Measurements from ENCODE around the gene GRM6. TPM values are rescaled to one million over a fixed set of nuclear protein-coding genes. Genes with fewer than 3 reads are reported as not detected.

The GRM6 gene
- total RNA-seq, result not detected in 2 replicates

DNA sequence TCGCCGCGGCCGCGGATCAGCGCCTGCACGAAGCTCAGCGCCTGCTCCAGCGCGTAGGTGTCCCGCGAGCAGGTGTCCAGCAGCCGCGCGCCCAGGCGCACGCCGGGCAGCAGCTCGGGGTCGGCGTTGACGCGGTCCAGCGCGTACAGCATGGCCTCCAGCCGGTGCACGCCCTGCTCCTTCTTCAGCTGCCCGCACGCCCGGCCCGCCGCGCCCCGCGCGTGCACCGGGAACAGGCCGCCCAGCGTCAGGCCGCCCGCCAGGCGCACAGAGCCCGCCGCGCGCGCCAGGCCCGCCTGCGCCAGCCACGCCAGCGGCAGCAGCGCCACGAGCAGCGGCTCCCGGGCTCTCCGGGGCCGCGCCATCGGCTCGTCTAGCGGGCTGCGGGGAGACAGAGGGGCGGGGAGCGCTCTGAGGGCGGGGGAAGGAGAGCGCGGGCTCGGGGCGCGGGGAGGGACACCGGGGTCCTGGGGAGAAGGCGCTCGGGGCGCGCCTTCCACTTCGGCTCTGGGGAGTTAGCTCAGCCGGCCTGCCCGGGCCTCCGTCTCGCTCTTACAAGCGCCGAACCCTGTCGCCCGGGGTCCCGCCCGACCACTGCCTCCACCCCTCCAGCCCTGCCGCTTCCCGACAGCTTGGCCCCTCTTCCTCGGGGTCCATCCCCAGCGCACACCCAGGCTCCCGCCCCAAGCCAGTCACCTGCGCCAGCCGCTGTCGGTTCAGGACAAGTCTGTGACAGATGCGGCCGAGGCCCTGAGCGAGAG, at the start of gene GRM6:
Gene GRM6, minus strand, starts transcription at position 741 of the 761 bp plus-strand sequence. Its CDS starts 376 bp downstream, at position 365.
- no peak for DNase-seq

GRCh38 chr5:179044765-179045164, 49.6 kb upstream of the GRM6 start:
- no peak for DNase-seq

DNA sequence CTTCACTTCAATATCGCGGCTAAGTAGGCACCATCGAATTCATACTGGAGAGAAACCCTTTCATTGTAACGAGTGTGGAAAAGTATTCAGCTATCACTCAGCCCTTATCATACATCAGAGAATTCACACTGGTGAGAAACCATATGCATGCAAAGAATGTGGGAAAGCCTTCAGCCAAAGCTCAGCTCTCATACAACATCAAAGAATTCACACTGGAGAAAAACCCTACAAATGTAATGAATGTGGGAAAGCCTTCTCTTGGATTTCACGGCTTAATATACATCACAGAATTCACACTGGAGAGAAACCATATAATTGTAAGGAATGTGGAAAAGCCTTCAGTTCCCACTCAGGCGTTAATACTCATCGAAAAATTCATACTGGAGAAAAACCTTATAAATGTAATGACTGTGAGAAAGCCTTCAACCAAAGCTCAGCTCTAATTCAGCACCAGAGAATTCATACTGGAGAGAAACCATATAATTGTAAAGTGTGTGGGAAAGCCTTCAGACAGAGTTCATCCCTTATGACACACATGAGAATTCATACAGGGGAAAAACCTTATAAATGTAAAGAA, 38.0 kb upstream of the GRM6 start:
- no peak for DNase-seq

- DNase-seq, result peak; percentile 98
These were observed 28.5 kb upstream of the GRM6 start, which contains the start of gene ZNF879 for GRCh38 chr5:179023528-179024189. Gene ZNF879 (plus strand): TSS chr5:179023804. CDS start chr5:179025005, 1,201 bp downstream.

DNA sequence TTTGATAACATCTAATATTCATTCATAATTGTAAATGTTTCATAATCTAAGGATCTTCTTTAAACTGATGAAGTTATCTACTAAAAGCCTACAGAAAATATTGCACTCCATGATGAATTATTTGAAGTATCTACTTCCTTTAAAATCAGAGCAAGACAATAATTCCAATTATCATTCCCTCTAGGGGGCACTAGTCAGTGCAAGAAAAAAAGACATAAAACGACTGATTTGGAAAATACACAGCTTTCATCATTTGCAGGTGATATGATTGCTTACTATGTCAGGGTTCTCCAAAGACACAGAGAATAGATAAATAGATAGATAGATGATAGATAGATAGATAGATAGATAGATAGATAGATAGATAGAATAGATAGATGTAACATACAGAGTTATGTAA, 13.5 kb upstream of the GRM6 start:
- no peak for DNase-seq

- no peak for DNase-seq
These were observed 11.4 kb upstream of the GRM6 start for GRCh38 chr5:179006564-179006963.

DNA sequence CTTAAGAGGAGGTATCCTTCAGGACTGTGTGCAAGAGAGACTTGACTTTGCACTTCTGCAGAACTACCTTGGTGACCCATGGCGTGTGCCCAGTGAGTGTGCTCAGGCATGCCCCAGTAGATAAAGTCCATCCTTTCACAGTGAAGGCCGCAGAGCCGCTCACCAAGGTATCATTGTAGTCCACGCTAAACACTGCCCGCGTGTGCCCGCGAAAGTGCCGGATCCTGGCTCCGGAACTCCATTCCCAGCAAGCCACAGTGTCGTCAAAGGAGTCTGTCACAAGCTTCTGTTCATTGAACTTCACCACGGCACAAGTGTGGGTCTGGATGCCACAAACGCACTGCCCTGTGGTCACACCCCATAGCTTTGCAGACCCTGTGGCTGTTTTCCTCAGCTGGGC, 3.3 kb upstream of the GRM6 start:
- no peak for DNase-seq

- DNase-seq, result no peak
These were observed 2.1 kb upstream of the GRM6 start for GRCh38 chr5:178997191-178997590.

DNA sequence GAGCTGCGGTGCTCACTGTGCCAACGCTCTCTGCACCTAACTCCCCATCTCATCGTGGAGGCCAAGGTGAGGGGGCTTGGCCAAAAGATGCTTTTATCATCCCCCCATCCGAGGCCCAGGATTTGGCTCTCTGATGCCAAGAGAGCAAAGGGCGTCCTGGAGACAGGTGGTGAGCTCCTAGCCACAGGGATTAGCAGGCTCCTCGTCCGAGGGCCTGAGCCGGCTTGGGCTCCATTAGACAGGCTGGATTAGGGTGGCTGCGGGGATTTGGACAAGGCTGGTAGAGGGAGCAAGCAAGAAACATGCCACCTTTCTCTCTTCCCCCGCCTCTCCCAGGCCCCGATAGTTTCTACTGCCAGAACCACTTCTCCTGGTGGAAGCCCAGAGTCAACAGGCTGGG, 1.0 kb upstream of the GRM6 start:
- DNase-seq, result no peak

DNA sequence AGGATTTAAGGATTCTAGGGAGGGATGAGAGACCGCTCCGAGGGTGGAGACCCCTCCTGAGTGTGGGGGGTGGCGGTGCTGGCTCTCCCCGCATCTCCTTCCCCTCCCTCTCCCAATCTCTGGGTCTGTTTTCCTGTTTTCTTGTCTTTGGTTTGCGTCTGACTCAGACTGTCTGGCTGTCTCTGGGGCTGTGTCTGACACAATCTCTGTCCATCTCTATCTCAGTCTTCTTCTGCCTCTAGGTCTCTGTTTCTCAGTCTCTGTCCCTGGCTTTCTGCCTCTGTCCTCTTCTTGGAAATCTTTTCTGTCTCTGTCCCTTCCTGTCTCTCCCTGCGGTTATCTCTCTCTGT, 196 bp upstream of the GRM6 start:
- no peak for DNase-seq

GRCh38 chr5:178993955-178994579, 1.1 kb downstream of the GRM6 start:
- no peak for DNase-seq

GRCh38 chr5:178993236-178993765, 1.8 kb downstream of the GRM6 start:
- DNase-seq, result no peak

DNA sequence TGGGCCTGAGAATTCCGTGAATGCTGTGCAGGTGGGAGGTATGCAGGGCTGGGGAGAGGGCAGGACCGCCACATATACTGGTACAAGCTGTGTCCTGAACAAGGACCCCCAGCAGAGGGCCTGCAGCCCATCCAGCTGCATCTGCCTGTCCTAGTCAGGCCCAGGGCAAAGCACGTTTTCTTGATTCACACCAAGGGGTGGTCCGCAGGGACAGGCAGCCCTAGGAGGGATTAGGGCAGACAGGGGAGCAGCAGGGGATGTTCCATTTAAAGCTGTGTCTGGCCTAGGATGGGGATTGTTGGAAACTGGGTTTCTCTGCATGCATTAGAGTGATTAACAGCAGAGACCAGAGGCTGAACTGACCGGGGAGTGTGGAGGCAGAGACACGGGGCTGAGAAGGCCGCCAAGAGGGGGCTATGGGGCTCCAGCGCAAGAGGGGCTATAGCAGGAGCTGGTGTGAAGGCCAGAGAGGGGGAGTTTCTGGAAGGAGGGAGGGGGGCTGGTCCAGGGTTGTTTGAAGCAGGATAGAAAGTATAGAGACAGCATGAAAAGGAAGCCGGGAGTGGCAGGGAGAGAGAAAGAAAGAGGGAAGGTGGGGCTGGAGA, 2.7 kb downstream of the GRM6 start:
- no peak for DNase-seq

- DNase-seq, result no peak
These were observed 3.7 kb downstream of the GRM6 start for GRCh38 chr5:178991190-178992145.

DNA sequence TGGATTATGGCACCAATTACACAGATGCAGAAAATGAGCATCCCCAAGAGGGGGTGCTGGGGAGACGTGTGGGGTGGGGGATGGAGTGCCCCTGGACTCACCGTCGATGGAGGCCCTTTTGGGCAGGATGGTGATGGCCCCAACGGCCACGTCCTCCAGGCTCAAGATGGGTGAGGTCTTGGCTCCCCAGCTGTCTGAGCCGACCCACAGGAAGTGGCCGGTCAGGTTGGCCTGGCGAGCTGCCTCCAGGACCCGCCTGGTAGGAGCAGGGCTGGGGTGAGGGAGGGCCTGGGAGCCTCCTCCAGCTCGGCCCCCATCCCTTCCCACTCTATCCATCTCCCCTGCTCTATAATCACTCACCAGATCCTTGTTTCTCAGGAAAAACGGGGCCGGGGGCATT, 4.6 kb downstream of the GRM6 start:
- DNase-seq, result no peak

GRCh38 chr5:178989311-178989710, 5.8 kb downstream of the GRM6 start:
- no peak for DNase-seq

GRCh38 chr5:178988436-178989220, 6.5 kb downstream of the GRM6 start:
- no peak for DNase-seq

DNA sequence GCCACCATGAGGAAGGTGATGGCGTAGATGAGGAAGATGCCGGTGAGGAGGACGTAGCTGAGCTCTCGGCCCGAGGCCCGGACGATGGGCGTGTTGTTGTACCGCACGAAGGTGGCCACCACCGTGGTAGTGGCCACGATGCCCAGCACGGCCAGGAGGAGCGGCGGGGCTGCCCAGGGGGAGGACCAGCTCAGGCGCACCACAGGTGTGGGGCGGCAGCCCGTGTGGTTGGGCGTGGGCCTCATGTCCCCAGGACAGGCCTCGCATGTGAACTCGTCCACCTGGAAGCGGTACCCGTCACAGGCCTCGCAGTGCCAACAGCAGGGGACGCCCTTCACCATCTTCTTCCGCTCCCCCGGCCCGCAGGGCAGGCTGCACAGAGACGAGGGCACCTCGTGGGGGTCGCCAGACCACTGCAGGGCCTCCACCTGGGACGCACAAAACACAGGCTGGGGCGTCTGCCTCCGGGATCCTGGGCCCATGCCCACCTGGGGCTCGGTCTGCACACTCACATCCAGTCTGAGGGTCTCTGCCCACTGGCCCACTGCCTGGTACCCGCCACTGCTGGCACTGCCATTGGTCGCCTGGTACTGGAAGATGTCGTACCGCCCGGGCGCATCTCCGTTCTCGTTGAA, 8.7 kb downstream of the GRM6 start:
- no peak for DNase-seq

DNA sequence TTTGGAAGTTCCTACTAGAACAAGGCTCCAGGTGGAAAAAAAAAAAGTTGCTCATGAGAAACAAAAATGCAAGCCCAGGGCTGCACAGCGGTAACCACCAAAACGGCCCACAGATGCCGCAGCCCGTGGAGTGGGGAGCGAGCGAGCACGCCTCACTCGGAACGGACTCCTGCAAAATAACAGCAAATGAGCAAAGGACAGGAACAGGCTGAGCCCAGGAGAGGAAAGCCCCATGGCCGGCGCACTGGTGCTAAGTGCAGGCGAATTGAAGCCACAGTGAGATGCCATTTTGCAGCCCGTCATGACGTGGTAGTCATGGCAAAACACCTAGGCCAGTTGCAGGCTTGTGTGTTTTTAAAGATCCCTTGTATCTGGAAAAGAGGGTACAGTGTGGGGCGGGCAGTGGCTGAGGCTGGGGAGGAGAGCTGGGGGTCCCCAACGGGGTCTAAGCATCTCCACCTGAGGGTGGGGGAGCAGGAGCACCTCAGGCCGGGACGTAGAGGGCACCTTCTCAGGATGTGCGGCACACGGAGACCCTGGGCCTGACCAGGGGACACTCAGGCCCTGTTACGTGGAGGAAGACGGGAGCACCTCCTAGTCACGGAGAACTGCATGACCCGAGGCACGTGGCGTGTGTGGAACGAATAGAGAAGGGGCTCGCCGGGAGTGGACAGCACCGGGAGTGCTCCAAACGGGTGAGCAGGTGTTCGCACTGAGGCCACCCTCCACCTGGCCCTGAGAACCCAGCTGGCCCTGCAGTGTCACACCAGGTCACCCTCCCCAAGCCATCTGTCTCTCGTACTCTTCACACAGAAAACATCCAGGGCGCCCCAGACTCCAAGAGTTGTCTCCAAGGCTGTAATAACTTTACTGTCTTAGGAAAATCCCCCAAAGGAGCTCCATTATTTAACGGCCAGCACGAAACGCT, 10.7 kb downstream of the GRM6 start:
- DNase-seq, result no peak

All from dermis blood vessel endothelial cell (primary cell).